ENCODE results near the gene MRPS25.

- TF ChIP-seq, protein P1, sequence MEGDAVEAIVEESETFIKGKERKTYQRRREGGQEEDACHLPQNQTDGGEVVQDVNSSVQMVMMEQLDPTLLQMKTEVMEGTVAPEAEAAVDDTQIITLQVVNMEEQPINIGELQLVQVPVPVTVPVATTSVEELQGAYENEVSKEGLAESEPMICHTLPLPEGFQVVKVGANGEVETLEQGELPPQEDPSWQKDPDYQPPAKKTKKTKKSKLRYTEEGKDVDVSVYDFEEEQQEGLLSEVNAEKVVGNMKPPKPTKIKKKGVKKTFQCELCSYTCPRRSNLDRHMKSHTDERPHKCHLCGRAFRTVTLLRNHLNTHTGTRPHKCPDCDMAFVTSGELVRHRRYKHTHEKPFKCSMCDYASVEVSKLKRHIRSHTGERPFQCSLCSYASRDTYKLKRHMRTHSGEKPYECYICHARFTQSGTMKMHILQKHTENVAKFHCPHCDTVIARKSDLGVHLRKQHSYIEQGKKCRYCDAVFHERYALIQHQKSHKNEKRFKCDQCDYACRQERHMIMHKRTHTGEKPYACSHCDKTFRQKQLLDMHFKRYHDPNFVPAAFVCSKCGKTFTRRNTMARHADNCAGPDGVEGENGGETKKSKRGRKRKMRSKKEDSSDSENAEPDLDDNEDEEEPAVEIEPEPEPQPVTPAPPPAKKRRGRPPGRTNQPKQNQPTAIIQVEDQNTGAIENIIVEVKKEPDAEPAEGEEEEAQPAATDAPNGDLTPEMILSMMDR (IDR thresholded peaks at IDR 0.05; ENCODE audit: poor library complexity): no peak
- TF ChIP-seq EZH2phosphoT487 (IDR thresholded peaks at IDR 0.05; ENCODE audit: low read depth, severe bottlenecking, unreplicated experiment) (no peak), EZH2 (IDR thresholded peaks at IDR 0.05; ENCODE audit: borderline replicate concordance) (no peak)
Observed at GRCh38 chr3:15066467-15066866, 1.4 kb upstream of the MRPS25 start.
